Neural cell (in vitro differentiated cells): ENCODE data around the gene GALNT2. TPM values are rescaled to one million over a fixed set of nuclear protein-coding genes. Genes with fewer than 3 reads are reported as not detected.

Experiments used
- H2AFZ ChIP-seq: fragments of 200-600, 300-800 bp; sonication (generic), shearing (Covaris generic); 2 replicates; pipeline ENCODE4 v1.6.0; 2014; ENCODE audit warnings: low read depth, mild to moderate bottlenecking, antibody characterized with exemption, low read length, moderate library complexity
- H3F3A ChIP-seq: fragments of 200-600 bp; shearing (Covaris generic); 2 replicates; pipeline ENCODE4 v1.6.1; 2016; ENCODE audit warnings: mild to moderate bottlenecking, moderate library complexity, mixed read lengths, antibody characterized with exemption, low read length; ENCODE audit not compliant: insufficient read depth, poor library complexity, severe bottlenecking
- H3K27ac ChIP-seq: fragments of 200-600, 300-800 bp; sonication (generic), shearing (Covaris generic); 2 replicates; pipeline ENCODE4 v1.5.1; 2014; ENCODE audit warnings: mild to moderate bottlenecking, low read length, moderate library complexity
- H3K27me3 ChIP-seq: fragments of 300-800, 200-600 bp; sonication (generic), shearing (Covaris generic); 2 replicates; pipeline ENCODE4 v1.6.0; 2014; ENCODE audit warnings: mild to moderate bottlenecking, low read depth, low read length, moderate library complexity; ENCODE audit not compliant: insufficient read depth
- H3K36me3 ChIP-seq: fragments of 300-800, 200-600 bp; sonication (generic), shearing (Covaris generic); 2 replicates; pipeline ENCODE4 v1.5.1; 2014; ENCODE audit warnings: mild to moderate bottlenecking, antibody characterized with exemption, low read length, moderate library complexity; ENCODE audit not compliant: insufficient read depth
- H3K4me2 ChIP-seq: fragments of 300-800, 200-600 bp; sonication (generic), shearing (Covaris generic); 2 replicates; pipeline ENCODE4 v1.6.0; 2014; ENCODE audit warnings: mild to moderate bottlenecking, low read length
- H3K4me3 ChIP-seq: fragments of 300-800, 200-600 bp; sonication (generic), shearing (Covaris generic); 2 replicates; pipeline ENCODE4 v1.5.1; 2014; ENCODE audit warnings: mild to moderate bottlenecking, low read length, moderate library complexity
- H3K79me2 ChIP-seq: fragments of 200-600 bp; shearing (Covaris generic); replicated peaks from 2 replicates; pipeline ENCODE4 v1.6.0; 2014; ENCODE audit warnings: mild to moderate bottlenecking, low read length, moderate library complexity; ENCODE audit not compliant: insufficient read depth
- H3K9ac ChIP-seq: fragments of 300-800, 200-600 bp; sonication (generic), shearing (Covaris generic); 2 replicates; pipeline ENCODE4 v1.6.1; 2016; ENCODE audit warnings: mild to moderate bottlenecking, low read length, mixed read lengths
- H3K9me2 ChIP-seq: fragments of 200-600 bp; shearing (Covaris generic); 2 replicates; pipeline ENCODE4 v1.6.1; 2016; ENCODE audit warnings: mild to moderate bottlenecking, low read length, mixed read lengths; ENCODE audit not compliant: insufficient read depth
- H3K9me3 ChIP-seq: fragments of 200-600, 300-800 bp; sonication (generic), shearing (Covaris generic); 2 replicates; pipeline ENCODE4 v1.6.1; 2016; ENCODE audit warnings: mild to moderate bottlenecking, mixed run types, low read length, moderate library complexity, mixed read lengths
- H4K20me1 ChIP-seq: fragments of 200-600 bp; shearing (Covaris generic); 2 replicates; pipeline ENCODE4 v1.6.1; 2016; ENCODE audit warnings: mild to moderate bottlenecking, mixed run types; ENCODE audit not compliant: insufficient read depth
- CTCF ChIP-seq: fragments of 450-650 bp; IDR thresholded peaks from 2 replicates; pipeline ENCODE4 v1.5.1; 2014; ENCODE audit warnings: antibody characterized with exemption, mild to moderate bottlenecking, moderate library complexity; ENCODE audit not compliant: poor library complexity, severe bottlenecking
- EZH2 ChIP-seq: fragments of 200-600, 300-800 bp; shearing (Covaris generic), sonication (generic); IDR thresholded peaks from 2 replicates; pipeline ENCODE4 v1.6.1; 2014; ENCODE audit warnings: antibody characterized with exemption, low read length, borderline replicate concordance, mild to moderate bottlenecking; ENCODE audit not compliant: insufficient read depth, poor library complexity, severe bottlenecking
- POLR2AphosphoS5 ChIP-seq: IDR thresholded peaks from 2 replicates; pipeline ENCODE4 v1.6.1; 2012
- RAD21 ChIP-seq: fragments of 450-650 bp; conservative IDR thresholded peaks from 2 replicates; pipeline ENCODE4 v1.6.1; 2014; ENCODE audit warnings: antibody characterized with exemption, mild to moderate bottlenecking, moderate library complexity
- REST ChIP-seq: IDR thresholded peaks from 2 replicates; pipeline ENCODE4 v1.6.1; 2012; ENCODE audit warnings: borderline replicate concordance
- SMC3 ChIP-seq: fragments of 450-650 bp; conservative IDR thresholded peaks from 2 replicates; pipeline ENCODE4 v1.6.1; 2014; ENCODE audit warnings: antibody characterized with exemption, mild to moderate bottlenecking, moderate library complexity; ENCODE audit not compliant: poor library complexity
- polyA plus RNA-seq: library from polyadenylated mRNA; depleted of rRNA; stranded (reverse); fragments of >200 nt; gene quantifications from 2 replicates; pipeline ENCODE4 v1.2.3, GENCODE V29; 2014

Gene GALNT2
- polyA plus RNA-seq, 1 donor from 2014 or later = 38.8 TPM

GRCh38 chr1:230026139-230026538, 40.9 kb upstream of the GALNT2 start:
- Histone ChIP-seq H3K9ac (no peak overlapping the region), H3K9me2 (no peaks in the 10 kb centered on the region), H3K4me3 (no peak overlapping the region), H2AFZ (no peak overlapping the region), H3K27me3 (no peaks in the 10 kb centered on the region), H3K79me2 (no peaks in the 10 kb centered on the region), H3K36me3 (no peaks in the 10 kb centered on the region), H4K20me1 (no peaks in the 10 kb centered on the region), H3K4me2 (no peak overlapping the region), H3K27ac (no peak overlapping the region), H3F3A (no peaks in the 10 kb centered on the region), H3K9me3 (no peaks in the 10 kb centered on the region)
- no peak for TF ChIP-seq CTCF

DNA sequence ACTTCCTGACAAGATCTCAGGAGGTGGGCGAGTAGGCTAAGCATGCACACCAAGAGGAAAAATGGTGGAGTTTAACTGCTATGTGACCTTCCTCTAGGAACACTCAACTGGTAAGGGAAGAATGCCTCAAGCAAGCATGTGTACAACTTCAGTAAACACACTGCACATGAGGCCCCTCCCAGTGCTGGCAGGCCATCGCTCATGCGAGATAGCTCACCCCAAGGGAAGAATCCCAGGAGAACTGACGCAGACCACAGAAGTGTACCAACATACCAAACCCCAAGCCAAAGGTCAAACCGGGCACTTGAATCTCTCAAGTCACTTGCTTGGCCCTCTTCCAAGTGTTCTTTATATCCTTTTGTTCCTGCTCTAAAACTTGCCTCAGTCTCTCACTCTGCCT, 40.5 kb upstream of the GALNT2 start:
- Histone ChIP-seq H4K20me1 (no peaks in the 10 kb centered on the region), H2AFZ (no peak overlapping the region), H3K9ac (no peak overlapping the region), H3K79me2 (no peaks in the 10 kb centered on the region), H3F3A (no peaks in the 10 kb centered on the region), H3K9me3 (no peaks in the 10 kb centered on the region), H3K27me3 (no peaks in the 10 kb centered on the region), H3K27ac (no peak overlapping the region), H3K4me2 (no peak overlapping the region), H3K9me2 (no peaks in the 10 kb centered on the region), H3K36me3 (no peaks in the 10 kb centered on the region), H3K4me3 (no peak overlapping the region)
- TF ChIP-seq EZH2 = no peak
- no peak for TF ChIP-seq POLR2AphosphoS5

GRCh38 chr1:230028602-230029223, 38.3 kb upstream of the GALNT2 start:
- Histone ChIP-seq H3K4me2 (no peak overlapping the region), H3K27ac (no peak overlapping the region), H3F3A (no peaks in the 10 kb centered on the region), H2AFZ (no peak overlapping the region), H4K20me1 (no peaks in the 10 kb centered on the region), H3K27me3 (no peaks in the 10 kb centered on the region), H3K4me3 (no peak overlapping the region), H3K9ac (no peak overlapping the region), H3K9me2 (no peaks in the 10 kb centered on the region), H3K79me2 (no peaks in the 10 kb centered on the region), H3K9me3 (no peaks in the 10 kb centered on the region), H3K36me3 (no peaks in the 10 kb centered on the region)
- TF ChIP-seq REST (no peak), CTCF (no peak), EZH2 (no peak), RAD21 (no peak), SMC3 (no peak)
